TTC549 (cell line): ENCODE results near the gene HECTD2.
A peak's percentile ranks its signal among the peaks of the same experiment; 100 is the strongest.
"Not testable (repeated sequence)": the region's sequence is repeated elsewhere in the genome, so short reads cannot be mapped to it uniquely, and the experiment has no call there.

ENCODE experiments used
- FAIRE-seq: peaks from 2 replicates; lab custom pipeline; 2012; peaks lifted over from hg19 to GRCh38; lab: Jason Lieb, UNC

HECTD2 gene

GRCh38 chr10:91539930-91540329, 129.8 kb downstream of the HECTD2 start:
- no peak for FAIRE-seq

- no peak for FAIRE-seq
Measured at GRCh38 chr10:91540733-91541132, 130.6 kb downstream of the HECTD2 start.

GRCh38 chr10:91541481-91541880, 131.3 kb downstream of the HECTD2 start:
- no peak for FAIRE-seq

GRCh38 chr10:91545384-91545783, 135.2 kb downstream of the HECTD2 start:
- no peak for FAIRE-seq

GRCh38 chr10:91545838-91546237, 135.7 kb downstream of the HECTD2 start:
- FAIRE-seq, result no peak

GRCh38 chr10:91549262-91549661, 139.1 kb downstream of the HECTD2 start:
- FAIRE-seq, result no peak

GRCh38 chr10:91550021-91550420, 139.9 kb downstream of the HECTD2 start:
- FAIRE-seq, result no peak

- FAIRE-seq, result peak; percentile 33
Measured at GRCh38 chr10:91551856-91552255, 141.7 kb downstream of the HECTD2 start.

GRCh38 chr10:91552274-91553095, 142.3 kb downstream of the HECTD2 start:
- FAIRE-seq, result no peak

GRCh38 chr10:91555455-91555854, 145.3 kb downstream of the HECTD2 start:
- FAIRE-seq, result no peak

GRCh38 chr10:91556691-91557566, 146.8 kb downstream of the HECTD2 start:
- no peak for FAIRE-seq

GRCh38 chr10:91557651-91558111, 147.5 kb downstream of the HECTD2 start:
- no peak for FAIRE-seq

- no peak for FAIRE-seq
Measured at GRCh38 chr10:91558473-91558872, 148.3 kb downstream of the HECTD2 start.

- FAIRE-seq, result no peak
Measured at GRCh38 chr10:91559169-91559568, 149.0 kb downstream of the HECTD2 start.

GRCh38 chr10:91559750-91560149, 149.6 kb downstream of the HECTD2 start:
- FAIRE-seq, result no peak

- not testable (repeated sequence) for FAIRE-seq
Measured at GRCh38 chr10:91560827-91561226, 150.7 kb downstream of the HECTD2 start.

GRCh38 chr10:91562839-91563581, 152.9 kb downstream of the HECTD2 start:
- FAIRE-seq, result no peak

GRCh38 chr10:91564026-91564425, 153.9 kb downstream of the HECTD2 start:
- FAIRE-seq, result no peak
